ENCODE measurements around the gene TFF1. TPM values are rescaled to one million over a fixed set of nuclear protein-coding genes. Genes with fewer than 3 reads are reported as not detected.

TFF1 gene
- total RNA-seq, 4 donors from 2014 or later: not detected

DNA sequence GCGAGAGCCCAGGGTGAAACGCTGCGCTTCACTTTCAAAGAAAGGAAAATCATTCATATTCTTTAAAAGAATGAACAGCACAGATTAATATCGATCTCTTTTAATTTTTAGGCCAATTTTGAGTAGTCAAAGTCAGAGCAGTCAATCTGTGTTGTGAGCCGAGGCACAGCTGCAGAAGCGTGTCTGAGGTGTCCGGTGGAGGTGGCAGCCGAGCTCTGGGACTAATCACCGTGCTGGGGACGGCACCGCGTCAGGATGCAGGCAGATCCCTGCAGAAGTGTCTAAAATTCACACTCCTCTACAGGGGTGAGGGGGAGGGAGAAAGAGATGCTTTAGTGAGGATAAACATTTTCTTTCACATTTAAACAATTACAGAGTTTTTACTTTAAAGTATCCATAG, 4.1 kb downstream of the TFF1 start:
- Histone ChIP-seq H3K9me3 (peaks cover 0 to 20% (median 0%) of the 10 kb centered on the region in 4 donors), H3K27me3 (peaks cover 0 to 7% of the 10 kb centered on the region in 2 donors), H3K27ac (no peak overlapping the region), H3K4me3 (no peak overlapping the region), H3K4me1 (no peaks in the 10 kb centered on the region), H3K36me3 (no peaks in the 10 kb centered on the region)
- DNase-seq (ENCODE audit: low spot score in 2 of 2): no peak
- no peak for TF ChIP-seq EP300 (IDR thresholded peaks at IDR 0.05)
- 63 to 72% methylated on average over 12 of the region's 12 CpGs for WGBS, 2 donors

DNA sequence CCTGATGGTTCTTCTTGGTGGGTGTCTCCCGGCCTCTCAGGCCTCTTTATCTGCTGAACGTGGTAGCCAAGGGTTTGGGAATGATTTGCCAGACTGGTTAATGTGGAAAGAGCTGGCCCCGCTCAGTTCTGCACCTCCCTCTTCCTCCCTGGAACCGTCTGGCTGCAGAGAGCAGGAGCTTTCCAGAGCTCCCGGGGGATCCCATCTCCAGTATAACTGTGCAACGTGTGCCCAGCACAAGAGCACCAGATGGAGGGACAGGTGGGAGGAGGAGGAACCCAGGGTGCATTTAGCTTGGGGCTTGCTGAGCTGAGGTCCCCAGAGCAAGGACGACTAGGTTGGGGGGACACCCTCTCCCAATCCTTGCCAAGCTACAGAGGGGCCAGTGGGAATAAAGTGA, 5.0 kb downstream of the TFF1 start:
- DNase-seq (ENCODE audit: low spot score in 2 of 2): no peak
- 43 to 44% methylated on average over 6 to 7 of the region's 7 CpGs for WGBS, 2 donors
- no peaks in the 10 kb centered on the region for H3K36me3 ChIP-seq
- TF ChIP-seq EP300 (IDR thresholded peaks at IDR 0.05) (no peak), POLR2A (IDR thresholded peaks at IDR 0.05) (no peak)
- TF ChIP-seq, protein P1, sequence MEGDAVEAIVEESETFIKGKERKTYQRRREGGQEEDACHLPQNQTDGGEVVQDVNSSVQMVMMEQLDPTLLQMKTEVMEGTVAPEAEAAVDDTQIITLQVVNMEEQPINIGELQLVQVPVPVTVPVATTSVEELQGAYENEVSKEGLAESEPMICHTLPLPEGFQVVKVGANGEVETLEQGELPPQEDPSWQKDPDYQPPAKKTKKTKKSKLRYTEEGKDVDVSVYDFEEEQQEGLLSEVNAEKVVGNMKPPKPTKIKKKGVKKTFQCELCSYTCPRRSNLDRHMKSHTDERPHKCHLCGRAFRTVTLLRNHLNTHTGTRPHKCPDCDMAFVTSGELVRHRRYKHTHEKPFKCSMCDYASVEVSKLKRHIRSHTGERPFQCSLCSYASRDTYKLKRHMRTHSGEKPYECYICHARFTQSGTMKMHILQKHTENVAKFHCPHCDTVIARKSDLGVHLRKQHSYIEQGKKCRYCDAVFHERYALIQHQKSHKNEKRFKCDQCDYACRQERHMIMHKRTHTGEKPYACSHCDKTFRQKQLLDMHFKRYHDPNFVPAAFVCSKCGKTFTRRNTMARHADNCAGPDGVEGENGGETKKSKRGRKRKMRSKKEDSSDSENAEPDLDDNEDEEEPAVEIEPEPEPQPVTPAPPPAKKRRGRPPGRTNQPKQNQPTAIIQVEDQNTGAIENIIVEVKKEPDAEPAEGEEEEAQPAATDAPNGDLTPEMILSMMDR (IDR thresholded peaks at IDR 0.05): no peak
- no peak overlapping the region for H3K4me3 ChIP-seq
- H3K27ac ChIP-seq: no peak overlapping the region
- peaks cover 0 to 7% of the 10 kb centered on the region in 2 donors for H3K27me3 ChIP-seq
- peaks cover 0 to 29% (median 0%) of the 10 kb centered on the region in 4 donors for H3K9me3 ChIP-seq
- no peaks in the 10 kb centered on the region for H3K4me1 ChIP-seq

DNA sequence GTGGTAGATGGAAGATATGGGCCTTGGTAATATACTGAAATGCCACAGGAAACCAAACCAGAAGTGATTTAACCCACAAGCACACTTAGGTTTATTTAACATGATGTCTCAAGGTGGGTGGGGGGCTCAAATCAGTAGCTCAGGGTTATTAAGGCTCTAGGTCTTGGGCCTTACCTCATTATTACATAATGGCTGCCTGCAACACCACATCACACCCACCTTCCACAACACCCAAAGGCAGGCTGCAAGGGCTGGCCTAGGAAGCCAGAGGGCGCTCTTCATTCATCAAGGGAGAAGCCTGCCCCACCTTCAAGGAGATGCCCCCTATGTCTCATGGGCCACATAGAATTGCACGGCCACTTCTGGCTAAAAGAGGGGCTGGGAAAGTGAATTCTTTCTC, 6.0 kb downstream of the TFF1 start:
- Histone ChIP-seq H3K27me3 (peaks cover 0 to 7% of the 10 kb centered on the region in 2 donors), H3K4me3 (no peak overlapping the region), H3K36me3 (no peaks in the 10 kb centered on the region), H3K9me3 (peaks cover 0 to 38% (median 0%) of the 10 kb centered on the region in 4 donors), H3K4me1 (no peaks in the 10 kb centered on the region), H3K27ac (no peak overlapping the region)
- DNase-seq (ENCODE audit: low spot score in 2 of 2): no peak
- WGBS, 2 donors: 59 to 88% methylated on average over 2 of the region's 2 CpGs
- TF ChIP-seq POLR2A (IDR thresholded peaks at IDR 0.05) (no peak), EP300 (IDR thresholded peaks at IDR 0.05) (no peak)
- TF ChIP-seq, protein P1 (IDR thresholded peaks at IDR 0.05): no peak

DNA sequence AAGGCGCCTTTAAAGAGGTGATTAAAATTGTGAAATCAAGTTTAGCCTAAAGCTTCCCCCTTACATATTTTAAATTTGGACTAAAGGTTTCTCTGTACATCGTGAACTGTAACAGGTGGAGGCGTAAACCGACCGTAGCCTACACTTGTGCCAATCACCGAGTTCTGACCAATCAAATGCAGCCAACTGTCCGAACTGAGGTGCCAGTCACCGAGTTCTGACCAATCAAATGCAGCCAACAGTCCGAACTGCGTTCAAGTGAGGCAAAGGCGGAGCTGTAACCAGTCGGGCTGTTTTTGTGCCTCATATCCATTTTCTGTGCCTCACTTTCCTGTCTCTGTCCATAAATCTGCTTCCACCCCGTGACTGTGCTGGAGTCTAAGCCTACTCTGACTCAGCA, 7.4 kb downstream of the TFF1 start:
- Histone ChIP-seq H3K27ac (no peak overlapping the region), H3K27me3 (no peaks in the 10 kb centered on the region), H3K9me3 (peaks cover 0 to 50% (median 0%) of the 10 kb centered on the region in 4 donors), H3K4me3 (no peak overlapping the region), H3K4me1 (no peaks in the 10 kb centered on the region), H3K36me3 (no peaks in the 10 kb centered on the region)
- no peak for DNase-seq (ENCODE audit: low spot score in 2 of 2)
- WGBS, 2 donors: 84 to 87% methylated on average over 13 of the region's 13 CpGs
- TF ChIP-seq, protein P1 (IDR thresholded peaks at IDR 0.05): no peak
- TF ChIP-seq EP300 (IDR thresholded peaks at IDR 0.05) (no peak), POLR2A (IDR thresholded peaks at IDR 0.05) (no peak)

DNA sequence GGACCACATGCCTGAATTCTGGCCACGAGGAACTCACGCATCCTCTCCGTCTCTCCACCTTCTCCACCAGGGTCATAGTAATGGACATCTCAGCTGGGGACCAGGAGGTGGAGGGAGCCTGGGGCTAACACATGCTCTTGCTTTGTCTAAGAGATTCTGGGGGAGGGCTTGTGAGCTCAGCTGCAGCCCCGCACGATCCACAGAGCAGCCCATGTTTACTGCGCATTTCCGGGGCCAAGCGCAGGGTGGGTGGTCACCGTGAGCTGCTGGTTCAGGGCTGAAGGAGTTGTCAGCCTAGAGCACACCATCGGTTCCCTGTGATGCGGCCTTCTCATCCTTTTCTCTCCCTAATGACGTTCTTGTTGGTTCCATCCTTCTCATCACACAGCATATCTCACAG, 8.1 kb downstream of the TFF1 start:
- Histone ChIP-seq H3K27me3 (no peaks in the 10 kb centered on the region), H3K4me1 (no peaks in the 10 kb centered on the region), H3K36me3 (no peaks in the 10 kb centered on the region), H3K4me3 (no peak overlapping the region), H3K27ac (no peak overlapping the region), H3K9me3 (peaks cover 0 to 50% (median 0%) of the 10 kb centered on the region in 4 donors)
- DNase-seq (ENCODE audit: low spot score in 2 of 2): no peak
- TF ChIP-seq, protein P1 (IDR thresholded peaks at IDR 0.05): no peak
- TF ChIP-seq POLR2A (IDR thresholded peaks at IDR 0.05): no peak
- no peak for TF ChIP-seq EP300 (IDR thresholded peaks at IDR 0.05)
- 90 to 91% methylated on average over 12 of the region's 12 CpGs for WGBS, 2 donors

DNA sequence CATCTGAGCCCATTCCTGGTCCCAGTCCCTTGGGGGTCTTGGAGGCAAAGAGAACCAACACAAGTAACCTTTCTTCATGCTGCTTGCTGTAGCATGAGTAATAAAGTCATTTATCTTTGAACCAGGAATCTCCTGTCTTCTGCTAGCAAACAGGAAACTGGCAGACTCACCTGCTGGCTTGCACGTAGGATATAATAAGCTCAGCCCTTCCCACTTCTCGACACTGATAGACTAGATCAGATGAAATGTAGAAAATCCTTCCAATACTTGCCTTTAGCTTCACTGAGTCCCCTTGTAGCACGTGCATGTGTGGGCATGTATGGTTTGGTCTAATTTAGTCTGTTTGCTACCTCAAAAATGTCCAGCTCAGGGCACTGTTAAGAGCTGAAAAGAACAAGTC, 9.0 kb downstream of the TFF1 start:
- no peaks in the 10 kb centered on the region for H3K4me1 ChIP-seq
- no peak overlapping the region for H3K4me3 ChIP-seq
- TF ChIP-seq EP300 (IDR thresholded peaks at IDR 0.05): no peak
- TF ChIP-seq, protein P1 (IDR thresholded peaks at IDR 0.05): no peak
- no peak for TF ChIP-seq POLR2A (IDR thresholded peaks at IDR 0.05)
- DNase-seq (ENCODE audit: low spot score in 2 of 2): no peak
- 80 to 85% methylated on average over 3 of the region's 3 CpGs for WGBS, 2 donors
- no peaks in the 10 kb centered on the region for H3K36me3 ChIP-seq
- no peaks in the 10 kb centered on the region for H3K27me3 ChIP-seq
- H3K27ac ChIP-seq: no peak overlapping the region
- H3K9me3 ChIP-seq: peaks cover 0 to 50% (median 0%) of the 10 kb centered on the region in 4 donors
